Liver (tissue), 9 donors: ENCODE measurements around the gene UNC80. TPM values are rescaled to one million over a fixed set of nuclear protein-coding genes. Genes with fewer than 3 reads are reported as not detected.

Experiments
- DNase-seq: peaks from one replicate; pipeline ENCODE4 v3.0.0-alpha.2; 2017; ENCODE audit warnings: low spot score
- H3K27ac ChIP-seq, 2 donors: one replicate each; pipeline ENCODE4 v1.7.0; 2013; ENCODE audit warnings: inconsistent platforms in 2 of 2, low read length in 2 of 2, control low read depth in 1 of 2, low read depth in 1 of 2, mild to moderate bottlenecking in 1 of 2
- H3K27me3 ChIP-seq, 4 donors: one replicate each; pipeline versions ENCODE4 v1.6.1 to v1.7.0; 2013; ENCODE audit warnings: low read length in 3 of 4, inconsistent platforms in 1 of 4, mild to moderate bottlenecking in 1 of 4, moderate library complexity in 1 of 4; ENCODE audit not compliant: control insufficient read depth in 4 of 4, insufficient read depth in 4 of 4
- H3K36me3 ChIP-seq, 4 donors: one replicate each; pipeline versions ENCODE4 v1.6.1 to v1.7.0; 2013; ENCODE audit warnings: low read length in 3 of 4, mild to moderate bottlenecking in 3 of 4, low read depth in 1 of 4, moderate library complexity in 1 of 4; ENCODE audit not compliant: control insufficient read depth in 4 of 4, insufficient read depth in 3 of 4
- H3K4me1 ChIP-seq, 4 donors: one replicate each; pipeline versions ENCODE4 v1.6.1 to v1.7.0; 2013; ENCODE audit warnings: low read length in 3 of 4, mild to moderate bottlenecking in 3 of 4, moderate library complexity in 1 of 4; ENCODE audit not compliant: control insufficient read depth in 4 of 4, insufficient read depth in 4 of 4
- H3K4me3 ChIP-seq, 3 donors: one replicate each; pipeline versions ENCODE4 v1.6.1 to v1.7.0; 2013; ENCODE audit warnings: low read length in 3 of 3, control low read depth in 1 of 3, low read depth in 1 of 3, mild to moderate bottlenecking in 1 of 3
- H3K9ac ChIP-seq, 2 donors: one replicate each; pipeline ENCODE4 v1.7.0; 2013; ENCODE audit warnings: low read length in 2 of 2, mild to moderate bottlenecking in 2 of 2, moderate library complexity in 2 of 2, control low read depth in 1 of 2, low read depth in 1 of 2
- H3K9me3 ChIP-seq, 4 donors: one replicate each; pipeline versions ENCODE4 v1.6.1 to v1.7.0; 2013; ENCODE audit warnings: low read length in 3 of 4; ENCODE audit not compliant: control insufficient read depth in 4 of 4
- ATF3 ChIP-seq: IDR thresholded peaks from 2 replicates; pipeline ENCODE4 v1.6.1; 2016; ENCODE audit warnings: antibody characterized with exemption
- CTCF ChIP-seq: fragments of 150-350 bp; IDR thresholded peaks from 2 replicates; pipeline ENCODE4 v1.5.1; 2017; ENCODE audit warnings: improper control_type of control experiment, low read depth, low read length; ENCODE audit not compliant: missing input control
- EGR1 ChIP-seq, 2 donors: IDR thresholded peaks; 2 replicates each; pipeline ENCODE4 v1.6.1; 2016 to 2018; ENCODE audit warnings: antibody characterized with exemption in 2 of 2, low read depth in 2 of 2
- FOXA1 ChIP-seq: IDR thresholded peaks from 2 replicates; pipeline ENCODE4 v1.6.1; 2016; ENCODE audit warnings: antibody characterized with exemption
- FOXA2 ChIP-seq: IDR thresholded peaks from 2 replicates; pipeline ENCODE4 v1.6.1; 2016; ENCODE audit warnings: antibody characterized with exemption
- GABPA ChIP-seq, 2 donors: IDR thresholded peaks in 1 of 2; conservative IDR thresholded peaks in 1 of 2; 2 replicates each; pipeline ENCODE4 v1.6.1; 2016; ENCODE audit warnings: antibody characterized with exemption in 2 of 2, mild to moderate bottlenecking in 1 of 2, moderate library complexity in 1 of 2
- HNF4A ChIP-seq, 2 donors: conservative IDR thresholded peaks; 2 replicates each; pipeline ENCODE4 v1.6.1; 2016; ENCODE audit warnings: antibody characterized with exemption in 2 of 2, mild to moderate bottlenecking in 2 of 2
- JUND ChIP-seq, 2 donors: IDR thresholded peaks; 2 replicates each; pipeline ENCODE4 v1.6.1; 2016; ENCODE audit warnings: antibody characterized with exemption in 2 of 2
- MAX ChIP-seq: IDR thresholded peaks from 2 replicates; pipeline ENCODE4 v1.6.1; 2016; ENCODE audit warnings: antibody characterized with exemption
- NR2F2 ChIP-seq: IDR thresholded peaks from 2 replicates; pipeline ENCODE4 v1.6.1; 2016; ENCODE audit warnings: antibody characterized with exemption
- RAD21 ChIP-seq, 2 donors: IDR thresholded peaks; 2 replicates each; pipeline ENCODE4 v1.6.1; 2016; ENCODE audit warnings: antibody characterized with exemption in 2 of 2, mild to moderate bottlenecking in 2 of 2
- REST ChIP-seq: IDR thresholded peaks from 2 replicates; pipeline ENCODE4 v1.6.1; 2016; ENCODE audit warnings: antibody characterized with exemption, mild to moderate bottlenecking
- RXRA ChIP-seq, 2 donors: IDR thresholded peaks; 2 replicates each; pipeline ENCODE4 v1.6.1; 2017 to 2018; ENCODE audit warnings: antibody characterized with exemption in 2 of 2, mild to moderate bottlenecking in 1 of 2
- SP1 ChIP-seq: IDR thresholded peaks from 2 replicates; pipeline ENCODE4 v1.6.1; 2018; ENCODE audit warnings: antibody characterized with exemption, mild to moderate bottlenecking
- TAF1 ChIP-seq: conservative IDR thresholded peaks from 2 replicates; pipeline ENCODE4 v1.6.1; 2016; ENCODE audit warnings: antibody characterized with exemption, mild to moderate bottlenecking
- YY1 ChIP-seq: IDR thresholded peaks from 2 replicates; pipeline ENCODE4 v1.6.1; 2016; ENCODE audit warnings: antibody characterized with exemption, mild to moderate bottlenecking
- ZBTB33 ChIP-seq: IDR thresholded peaks from 2 replicates; pipeline ENCODE4 v1.6.1; 2016; ENCODE audit warnings: antibody characterized with exemption
- WGBS: extraction: QIAGEN DNeasy Blood & Tissue Kit; methylation state at CpG from one replicate; pipeline ENCODE4 v1.1.7; 2013; 5-methylcytosine and 5-hydroxymethylcytosine counted together
- polyA plus RNA-seq, 2 donors: library from polyadenylated mRNA; stranded (reverse) in 1 of 2; unstranded in 1 of 2; fragments of 200-250 nt in 1 of 2; fragments of >200 nt in 1 of 2; fragmentation: Nextera tagmentation in 1 of 2; extraction: Ambion mirVana in 1 of 2; gene quantifications; one replicate each; pipeline versions ENCODE4 v1.2.1 to v1.2.3, GENCODE V29; 2013 to 2015
- total RNA-seq, 2 donors: library from RNA; depleted of rRNA; stranded (reverse); fragments of >200 nt; gene quantifications; one replicate each; pipeline ENCODE4 v1.2.3, GENCODE V29; 2014
- donor health status: healthy.
- donor health status: healthy.
- donor health status: healthy.
- donor health status: healthy.
- donor health status: healthy.

Gene UNC80
- total and polyA plus RNA-seq, 4 donors = under 0.01 to 0.05 (median 0.02) TPM; not detected in 1

- Histone ChIP-seq H3K36me3 (no peaks in the 10 kb centered on the region), H3K4me3 (no peak overlapping the region), H3K27me3 (peaks cover 0 to 6% (median 0%) of the 10 kb centered on the region in 4 donors), H3K9me3 (no peaks in the 10 kb centered on the region), H3K27ac (no peak overlapping the region), H3K9ac (no peak overlapping the region), H3K4me1 (no peaks in the 10 kb centered on the region)
- TF ChIP-seq HNF4A (conservative IDR thresholded peaks at IDR 0.05) (no peak), RXRA (IDR thresholded peaks at IDR 0.05) (no peak), SP1 (no peak), ZBTB33 (no peak), JUND (IDR thresholded peaks at IDR 0.05) (no peak), REST (no peak), FOXA1 (no peak), NR2F2 (no peak), TAF1 (no peak), RAD21 (IDR thresholded peaks at IDR 0.05) (no peak), ATF3 (no peak), MAX (no peak), YY1 (no peak)
- WGBS = 45% methylated on average over 2 of the region's 2 CpGs
- no peak for DNase-seq
These were observed 98.4 kb downstream of the UNC80 start for GRCh38 chr2:209870067-209870466.

- H3K4me1 ChIP-seq = no peaks in the 10 kb centered on the region
- WGBS = 65% methylated on average over 9 of the region's 9 CpGs
- no peak for DNase-seq
- no peak overlapping the region for H3K4me3 ChIP-seq
- no peak overlapping the region for H3K27ac ChIP-seq
- no peaks in the 10 kb centered on the region for H3K36me3 ChIP-seq
- H3K9ac ChIP-seq = no peak overlapping the region
- TF ChIP-seq SP1 (no peak), RAD21 (IDR thresholded peaks at IDR 0.05) (no peak), NR2F2 (no peak), TAF1 (no peak), FOXA2 (no peak), GABPA (IDR thresholded peaks at IDR 0.05 in 1 of 2, conservative IDR thresholded peaks at IDR 0.05 in 1 of 2) (no peak), CTCF (no peak), ZBTB33 (no peak), RXRA (IDR thresholded peaks at IDR 0.05) (no peak), HNF4A (conservative IDR thresholded peaks at IDR 0.05) (no peak), REST (no peak), ATF3 (no peak), JUND (IDR thresholded peaks at IDR 0.05) (no peak), YY1 (no peak), EGR1 (IDR thresholded peaks at IDR 0.05; ENCODE audit: low read depth in 2 of 2) (no peak), FOXA1 (no peak)
- H3K9me3 ChIP-seq = no peaks in the 10 kb centered on the region
- H3K27me3 ChIP-seq = peaks cover 0 to 6% (median 0%) of the 10 kb centered on the region in 4 donors
These were observed 101.0 kb downstream of the UNC80 start for GRCh38 chr2:209872675-209873074.
